ENCODE measurements around the gene LOXHD1.
A peak's percentile ranks its signal among the peaks of the same experiment; 100 is the strongest.

LOXHD1 gene

GRCh38 chr18:46619559-46619958 lies 37.5 kb downstream of the LOXHD1 start (continued):
- TF ChIP-seq ZNF18 (tag by site-specific recombination; IDR thresholded peaks at IDR 0.05) (no peak), ZNF521 (tag by site-specific recombination; IDR thresholded peaks at IDR 0.05) (no peak), ZNF837 (tag by site-specific recombination; IDR thresholded peaks at IDR 0.05) (no peak)

DNA sequence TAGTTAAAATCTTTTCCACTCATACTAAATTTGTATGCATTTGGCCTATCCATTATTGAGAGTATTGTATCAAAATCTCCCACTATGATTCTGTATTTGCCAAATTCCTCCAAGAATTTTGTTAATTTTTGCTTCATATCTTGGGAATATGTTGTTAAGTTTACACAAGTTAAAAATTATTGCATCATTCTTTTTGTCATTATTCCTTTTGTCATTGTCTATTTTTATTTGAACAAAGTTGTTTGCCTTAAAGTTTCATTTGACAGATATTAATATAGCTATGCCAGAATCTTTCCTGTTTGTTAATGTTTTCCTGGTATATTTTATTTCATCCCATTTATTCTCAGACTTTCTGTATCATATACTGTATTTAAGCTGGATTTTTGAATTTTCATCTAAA lies 41.3 kb downstream of the LOXHD1 start:
- ChIA-PET POLR2A (no interaction called here), CTCF (no interaction called here)

DNA sequence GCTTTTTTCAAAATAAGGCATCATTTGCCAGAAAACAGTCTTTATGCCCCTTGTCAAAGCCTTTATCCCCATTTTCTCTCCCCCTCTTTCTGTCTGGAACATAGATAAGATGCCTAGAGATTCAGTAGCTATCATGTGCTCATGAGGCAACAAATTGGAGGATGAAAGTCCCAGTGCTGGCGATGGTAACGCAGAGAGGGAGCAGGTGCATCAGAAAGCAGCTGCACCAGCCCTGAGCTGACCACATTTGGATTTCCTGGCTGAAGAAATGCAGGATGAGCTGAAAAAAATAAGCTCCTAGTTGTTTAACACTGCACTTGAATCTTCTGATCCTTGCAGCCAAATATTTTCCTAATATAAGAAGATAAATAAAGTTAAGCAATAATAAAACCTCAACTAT lies 48.0 kb downstream of the LOXHD1 start:
- CTCF ChIA-PET: interaction anchor here (0.6 to 1.2 kb wide), 2 partner anchors 49 to 655 kb away, joined by 3 to 4 read pairs; no protein-coding TSS in a partner anchor
- POLR2A ChIA-PET: no interaction called here
- H3K4me3 ChIP-seq (ENCODE audit: low read depth, low read length): no peak overlapping the region
- TF ChIP-seq ZNF621 (tag by site-specific recombination; IDR thresholded peaks at IDR 0.05): no peak
- TF ChIP-seq ZNF658 (tag by site-specific recombination; IDR thresholded peaks at IDR 0.05): no peak
- no peak for TF ChIP-seq GLIS2 (tag by site-specific recombination; IDR thresholded peaks at IDR 0.05)
- no peak for TF ChIP-seq ZNF473 (tag by site-specific recombination; IDR thresholded peaks at IDR 0.05)
- H3K36me3 ChIP-seq (ENCODE audit: control insufficient read depth in 2 of 2, insufficient read depth in 1 of 2, low read length in 2 of 2): no peaks in the 10 kb centered on the region
- H3K4me1 ChIP-seq (ENCODE audit: control insufficient read depth, insufficient read depth, low read length): no peaks in the 10 kb centered on the region
- H3K27ac ChIP-seq (ENCODE audit: extremely low read depth, low read depth, low read length): no peak overlapping the region
- H3K9me3 ChIP-seq (ENCODE audit: control insufficient read depth, insufficient read depth, low read depth, low read length): no peaks in the 10 kb centered on the region

More for the DNA sequence above, 41.3 kb downstream of the LOXHD1 start:
- TF ChIP-seq ZNF184 (tag by site-specific recombination; IDR thresholded peaks at IDR 0.05) (no peak), YY1 (tag by site-specific recombination; IDR thresholded peaks at IDR 0.05) (no peak), RBAK (tag by site-specific recombination; IDR thresholded peaks at IDR 0.05) (no peak), ZNF138 (tag by site-specific recombination; IDR thresholded peaks at IDR 0.05; ENCODE audit: borderline replicate concordance) (no peak), ZNF155 (tag by site-specific recombination; IDR thresholded peaks at IDR 0.05) (no peak), ZNF18 (tag by site-specific recombination; IDR thresholded peaks at IDR 0.05) (no peak), KLF10 (tag by site-specific recombination; IDR thresholded peaks at IDR 0.05) (no peak), ZNF23 (tag by site-specific recombination; IDR thresholded peaks at IDR 0.05; ENCODE audit: borderline replicate concordance) (no peak), ZBTB6 (tag by site-specific recombination; IDR thresholded peaks at IDR 0.05) (no peak), SALL2 (tag by site-specific recombination; IDR thresholded peaks at IDR 0.05; ENCODE audit: borderline replicate concordance) (no peak), ZNF266 (tag by site-specific recombination; IDR thresholded peaks at IDR 0.05; ENCODE audit: low read depth) (no peak)
- Histone ChIP-seq H3K4me3 (ENCODE audit: low read depth, low read length) (no peak overlapping the region), H3K27ac (ENCODE audit: extremely low read depth, low read depth, low read length) (no peak overlapping the region), H3K9me3 (ENCODE audit: control insufficient read depth, insufficient read depth, low read depth, low read length) (no peaks in the 10 kb centered on the region), H3K36me3 (ENCODE audit: control insufficient read depth in 2 of 2, insufficient read depth in 1 of 2, low read length in 2 of 2) (no peaks in the 10 kb centered on the region), H3K4me1 (ENCODE audit: control insufficient read depth, insufficient read depth, low read length) (no peaks in the 10 kb centered on the region)

DNA sequence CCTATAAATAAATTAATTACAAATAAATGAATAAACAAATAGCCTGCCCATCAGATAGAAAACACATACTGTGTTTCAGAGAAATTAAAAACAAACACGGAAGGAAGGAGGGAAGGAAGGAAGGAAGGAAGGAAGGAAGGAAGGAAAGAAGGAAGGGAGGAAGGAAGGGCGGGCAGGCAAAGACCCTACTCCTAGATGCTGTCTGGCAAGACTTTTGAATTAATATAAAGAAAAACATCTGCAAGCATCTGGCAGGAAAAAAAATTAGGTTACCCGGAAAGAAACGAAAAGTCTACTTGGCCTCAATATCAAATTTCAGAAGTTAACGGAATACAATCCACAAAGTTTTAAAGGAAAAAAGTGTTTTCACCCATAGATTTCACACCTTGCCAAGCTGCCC lies 49.1 kb downstream of the LOXHD1 start:
- Histone ChIP-seq H3K4me3 (ENCODE audit: low read depth, low read length) (no peak overlapping the region), H3K27ac (ENCODE audit: extremely low read depth, low read depth, low read length) (no peak overlapping the region), H3K4me1 (ENCODE audit: control insufficient read depth, insufficient read depth, low read length) (no peaks in the 10 kb centered on the region), H3K36me3 (ENCODE audit: control insufficient read depth in 2 of 2, insufficient read depth in 1 of 2, low read length in 2 of 2) (no peaks in the 10 kb centered on the region), H3K9me3 (ENCODE audit: control insufficient read depth, insufficient read depth, low read depth, low read length) (no peaks in the 10 kb centered on the region)
- CTCF ChIA-PET: no interaction called here
- TF ChIP-seq GFI1B (tag by site-specific recombination; IDR thresholded peaks at IDR 0.05) (no peak), ZNF366 (tag by site-specific recombination; conservative IDR thresholded peaks at IDR 0.05) (0 out of 2 replicates have a peak, but pooled peaks have one; percentile 33), ZNF701 (tag by site-specific recombination; IDR thresholded peaks at IDR 0.05) (no peak), IKZF3 (tag by site-specific recombination; IDR thresholded peaks at IDR 0.05) (no peak), ZFHX2 (tag by site-specific recombination; conservative IDR thresholded peaks at IDR 0.05) (no peak)
- POLR2A ChIA-PET: no interaction called here

Measured in HEK293 (cell line).